NCI-H1417 (cell line): ENCODE measurements around the gene CDC42SE1.

Source experiments
- DNase-seq, 3 experiments: peaks; one replicate each; lab custom pipeline; 2025; lab: John Stamatoyannopoulos, UW

The CDC42SE1 gene

DNA sequence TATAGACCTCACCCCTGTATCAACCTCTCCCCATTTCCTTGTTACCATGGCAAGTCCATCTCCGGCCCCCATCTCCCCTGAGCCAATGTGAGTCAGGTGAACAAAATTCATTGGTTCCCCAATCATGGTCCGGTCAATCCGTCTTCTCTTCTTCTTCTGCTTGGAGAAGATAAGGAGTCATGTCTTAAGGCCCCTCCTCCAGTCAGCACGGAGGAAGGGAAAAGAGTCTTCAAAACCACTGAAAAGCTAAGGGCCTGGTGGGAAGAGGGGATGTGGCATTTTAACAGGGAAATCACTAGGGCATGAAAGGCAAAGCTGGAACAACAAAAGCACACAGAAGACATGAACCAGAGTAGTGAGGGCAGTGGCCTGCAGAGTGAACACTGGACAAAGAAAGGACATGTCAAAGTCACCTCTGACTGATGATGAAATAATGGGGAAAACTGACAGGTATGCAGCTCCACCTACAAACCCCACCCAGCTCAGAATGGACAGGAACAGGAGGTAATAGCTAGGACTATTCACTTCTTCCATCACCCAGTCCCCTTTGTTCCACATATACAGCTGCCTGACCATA is 4.4 kb downstream of the CDC42SE1 start:
- DNase-seq, result no peak

- no peak for DNase-seq
Observed at GRCh38 chr1:151051356-151052009, 7.9 kb downstream of the CDC42SE1 start.

DNA sequence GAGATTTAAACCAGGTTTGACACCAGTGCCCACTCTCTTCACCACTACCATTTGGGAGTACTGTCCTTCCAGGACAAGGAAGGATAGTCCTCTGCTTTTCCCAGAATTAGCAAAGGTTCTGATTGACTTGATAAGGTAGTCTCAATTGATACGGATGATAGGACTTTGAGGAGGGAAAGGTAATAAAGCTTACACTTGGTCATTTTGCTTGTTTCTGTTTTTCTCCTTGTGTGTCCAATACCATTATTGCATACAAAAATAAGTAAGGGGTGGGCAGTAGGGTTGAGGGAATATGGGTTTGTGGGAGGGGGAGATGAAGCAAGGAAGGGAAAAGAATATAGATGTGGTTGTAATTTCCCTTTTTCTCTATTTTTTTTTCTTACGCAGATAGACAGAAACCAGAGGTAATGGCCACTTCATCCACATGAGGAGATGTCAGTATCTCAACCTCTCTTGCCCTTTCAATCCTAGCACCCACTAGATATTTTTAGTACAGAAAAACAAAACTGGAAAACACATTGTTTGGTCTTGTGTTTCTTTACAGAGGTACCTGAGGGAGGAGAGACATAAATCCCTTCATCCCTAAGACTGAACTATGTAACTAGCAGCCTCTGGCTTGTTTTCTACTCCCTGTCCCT is 9.3 kb downstream of the CDC42SE1 start:
- DNase-seq, result no peak

DNA sequence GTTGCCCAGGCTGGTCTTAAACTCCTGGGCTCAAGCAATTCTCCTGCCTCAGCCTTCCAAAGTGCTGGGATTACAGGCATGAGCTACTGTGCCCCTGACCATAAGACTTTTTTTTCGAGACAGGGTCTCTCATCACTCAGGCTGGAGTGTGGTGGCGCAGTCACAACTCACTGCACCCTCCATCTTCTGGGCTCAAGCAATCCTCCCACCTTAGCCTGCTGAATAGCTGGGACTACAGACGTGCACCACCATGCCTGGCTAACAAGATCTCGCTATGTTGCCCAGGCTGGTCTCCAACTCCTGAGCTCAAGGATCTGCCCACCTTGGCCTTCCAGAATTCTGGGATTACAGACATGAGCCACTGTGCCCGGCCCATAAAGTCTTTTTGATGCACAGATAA is 10.0 kb downstream of the CDC42SE1 start:
- no peak for DNase-seq

DNA sequence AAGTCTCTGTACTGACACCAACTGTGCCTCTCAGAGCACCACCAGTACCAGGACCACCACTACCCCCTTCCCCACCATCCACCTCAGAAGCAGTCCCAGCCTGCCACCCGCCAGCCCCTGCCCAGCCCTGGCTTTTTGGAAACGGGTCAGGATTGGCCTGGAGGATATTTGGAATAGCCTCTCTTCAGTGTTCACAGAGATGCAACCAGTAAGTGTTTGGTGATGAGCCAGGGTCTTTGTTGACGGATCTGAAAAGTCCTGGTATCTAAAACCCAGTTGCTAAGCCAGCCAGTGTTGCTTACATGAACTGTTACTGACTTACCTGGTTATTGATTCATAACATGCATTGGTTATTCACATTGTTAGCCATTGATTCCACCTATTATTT is 10.8 kb downstream of the CDC42SE1 start:
- DNase-seq, result no peak

DNA sequence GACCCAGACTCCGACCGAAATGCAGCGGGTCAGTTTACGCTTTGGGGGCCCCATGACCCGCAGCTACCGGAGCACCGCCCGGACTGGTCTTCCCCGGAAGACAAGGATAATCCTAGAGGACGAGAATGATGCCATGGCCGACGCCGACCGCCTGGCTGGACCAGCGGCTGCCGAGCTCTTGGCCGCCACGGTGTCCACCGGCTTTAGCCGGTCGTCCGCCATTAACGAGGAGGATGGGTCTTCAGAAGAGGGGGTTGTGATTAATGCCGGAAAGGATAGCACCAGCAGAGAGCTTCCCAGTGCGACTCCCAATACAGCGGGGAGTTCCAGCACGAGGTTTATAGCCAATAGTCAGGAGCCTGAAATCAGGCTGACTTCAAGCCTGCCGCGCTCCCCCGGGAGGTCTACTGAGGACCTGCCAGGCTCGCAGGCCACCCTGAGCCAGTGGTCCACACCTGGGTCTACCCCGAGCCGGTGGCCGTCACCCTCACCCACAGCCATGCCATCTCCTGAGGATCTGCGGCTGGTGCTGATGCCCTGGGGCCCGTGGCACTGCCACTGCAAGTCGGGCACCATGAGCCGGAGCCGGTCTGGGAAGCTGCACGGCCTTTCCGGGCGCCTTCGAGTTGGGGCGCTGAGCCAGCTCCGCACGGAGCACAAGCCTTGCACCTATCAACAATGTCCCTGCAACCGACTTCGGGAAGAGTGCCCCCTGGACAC is 11.3 kb downstream of the CDC42SE1 start:
- DNase-seq, result peak; percentile 74 to 83 (median 79)

DNA sequence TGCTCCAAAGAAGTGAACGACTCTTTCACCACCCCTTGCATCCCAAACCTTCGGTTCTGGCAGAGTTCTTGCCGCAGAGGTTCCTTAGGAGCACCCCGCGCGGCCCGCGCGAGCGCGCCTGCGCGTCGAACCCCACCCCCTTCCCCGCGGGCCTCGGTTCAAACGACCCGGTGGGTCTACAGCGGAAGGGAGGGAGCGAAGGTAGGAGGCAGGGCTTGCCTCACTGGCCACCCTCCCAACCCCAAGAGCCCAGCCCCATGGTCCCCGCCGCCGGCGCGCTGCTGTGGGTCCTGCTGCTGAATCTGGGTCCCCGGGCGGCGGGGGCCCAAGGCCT is 11.9 kb downstream of the CDC42SE1 start, which contains the start of gene C1orf56:
Gene C1orf56 (plus strand): TSS at position 161 of the 334 bp plus-strand sequence. CDS start 97 bp downstream, at position 258.
- peak; percentile 83 to 87 (median 85) for DNase-seq

DNA sequence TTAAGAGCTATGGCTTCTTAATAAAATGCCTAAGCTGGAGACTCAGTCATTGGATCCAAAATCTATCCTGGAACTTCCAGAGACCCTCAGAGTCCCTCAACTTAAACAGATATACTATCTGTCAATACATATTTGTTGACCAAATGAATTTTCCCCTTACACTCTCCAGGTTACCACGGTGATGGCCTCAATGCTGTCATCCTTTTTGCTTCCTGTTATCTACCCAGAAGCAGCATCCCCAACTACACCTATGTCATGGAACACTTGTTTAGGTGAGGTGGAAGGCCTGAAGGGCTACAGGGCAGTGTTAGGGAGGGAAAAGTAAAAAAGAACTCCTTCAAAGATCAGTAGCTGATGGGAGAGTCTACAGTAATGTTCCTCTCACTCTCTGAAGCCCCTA is 16.3 kb downstream of the CDC42SE1 start:
- no peak for DNase-seq

DNA sequence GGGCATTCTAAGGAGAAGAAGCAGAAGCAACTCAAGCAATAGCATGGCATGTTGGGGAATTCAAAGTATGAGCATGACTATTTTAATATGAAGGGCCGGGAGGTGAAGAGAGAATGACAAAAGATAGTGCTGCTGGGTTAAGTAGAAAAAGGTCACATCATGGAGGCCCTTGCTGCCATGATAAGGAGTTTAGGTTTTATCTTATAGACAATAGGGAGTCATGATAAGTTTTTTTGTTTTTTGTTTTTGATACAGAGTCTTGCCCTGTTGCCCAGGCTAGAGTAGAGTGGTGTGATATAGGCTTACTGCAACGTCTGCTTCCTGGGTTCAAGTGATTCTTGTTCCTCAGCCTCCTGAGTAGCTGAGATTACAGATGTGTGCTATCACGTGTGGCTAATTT is 19.9 kb downstream of the CDC42SE1 start:
- no peak for DNase-seq

DNA sequence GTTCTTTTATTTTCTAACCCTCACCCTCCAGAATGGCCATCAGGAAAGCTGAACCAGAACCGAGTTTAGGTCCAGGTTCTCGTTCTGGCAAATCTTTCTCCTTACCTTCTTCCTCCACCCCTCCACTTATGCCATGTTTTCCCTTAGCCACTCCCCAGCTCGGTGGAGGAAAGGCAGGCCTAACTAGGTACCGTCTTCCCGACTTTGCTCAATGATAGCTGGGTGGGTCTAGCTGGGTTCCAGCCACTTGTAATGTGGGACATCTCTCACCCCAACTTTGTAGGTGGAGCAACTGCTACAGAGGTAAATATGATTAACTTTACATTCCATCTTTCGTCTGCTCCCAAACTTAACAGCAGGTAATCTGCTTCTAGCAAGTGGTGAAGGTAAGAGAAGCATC is 22.4 kb downstream of the CDC42SE1 start:
- no peak for DNase-seq

DNA sequence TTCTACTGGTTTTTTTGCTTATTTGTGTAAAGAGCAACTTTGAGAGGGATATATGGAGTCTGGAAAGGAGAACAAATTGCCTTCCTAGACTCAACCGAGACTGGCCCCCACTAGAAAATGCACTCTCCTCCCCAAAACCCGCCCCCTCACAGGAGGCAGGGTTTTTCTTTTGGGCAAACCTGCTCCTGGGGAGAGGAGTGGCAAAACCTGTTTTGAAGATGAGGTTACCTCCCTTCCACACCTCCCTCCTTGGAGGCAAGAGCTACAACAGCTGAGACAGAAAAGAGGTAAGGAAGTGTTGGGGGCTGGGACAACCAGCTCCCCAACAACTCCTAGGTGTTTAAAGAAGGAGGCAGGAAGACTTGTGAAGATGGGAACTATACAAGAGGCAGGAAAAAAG is 23.1 kb downstream of the CDC42SE1 start, which contains the start of gene BNIPL:
Gene BNIPL (plus strand): TSS at position 231 of the 400 bp plus-strand sequence. CDS start 140 bp downstream, at position 371.
- DNase-seq, result no peak

DNA sequence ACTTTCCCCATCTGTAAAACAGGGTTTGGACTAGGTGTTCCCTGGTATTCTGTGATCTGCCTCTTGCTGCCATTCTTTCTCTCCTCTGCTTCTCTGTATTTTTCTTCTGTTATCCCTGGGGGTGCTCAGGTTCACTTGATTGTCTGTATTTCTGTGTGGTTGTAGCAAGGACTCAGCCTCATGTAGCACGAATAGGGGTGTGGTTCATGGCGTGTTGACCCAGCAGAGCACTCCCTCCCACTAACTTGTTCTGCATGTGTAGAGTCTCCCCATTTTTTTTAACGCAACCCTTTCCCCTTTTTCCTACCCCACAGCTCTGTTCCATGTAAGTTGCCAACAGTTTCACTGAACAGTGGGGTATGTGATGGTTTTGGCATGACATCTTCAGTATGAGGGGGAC is 24.3 kb downstream of the CDC42SE1 start:
- DNase-seq, result no peak

DNA sequence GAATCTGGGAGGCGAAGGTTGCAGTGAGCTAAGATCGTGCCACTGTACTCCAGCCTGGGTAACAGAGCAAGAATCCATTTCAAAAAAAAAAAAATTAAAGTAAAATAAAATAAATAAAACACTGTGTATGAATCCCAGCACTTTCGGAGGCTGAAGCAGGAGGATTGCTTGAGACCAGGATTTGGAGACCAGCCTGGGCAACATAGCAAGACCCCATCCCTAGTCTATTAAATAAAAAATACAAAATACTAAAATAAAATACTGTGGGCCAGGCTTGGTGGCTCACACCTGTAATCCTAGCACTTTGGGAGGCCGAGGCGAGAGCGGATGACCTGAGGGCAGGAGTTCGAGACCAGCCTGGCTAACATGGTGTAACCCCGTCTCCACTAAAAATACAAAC is 27.3 kb downstream of the CDC42SE1 start:
- DNase-seq, result no peak

GRCh38 chr1:151026460-151026859 is 33.0 kb downstream of the CDC42SE1 start:
- DNase-seq, result no peak

GRCh38 chr1:151024540-151025146 is 34.8 kb downstream of the CDC42SE1 start:
- DNase-seq, result peak; percentile 38 to 81 (median 73)

DNA sequence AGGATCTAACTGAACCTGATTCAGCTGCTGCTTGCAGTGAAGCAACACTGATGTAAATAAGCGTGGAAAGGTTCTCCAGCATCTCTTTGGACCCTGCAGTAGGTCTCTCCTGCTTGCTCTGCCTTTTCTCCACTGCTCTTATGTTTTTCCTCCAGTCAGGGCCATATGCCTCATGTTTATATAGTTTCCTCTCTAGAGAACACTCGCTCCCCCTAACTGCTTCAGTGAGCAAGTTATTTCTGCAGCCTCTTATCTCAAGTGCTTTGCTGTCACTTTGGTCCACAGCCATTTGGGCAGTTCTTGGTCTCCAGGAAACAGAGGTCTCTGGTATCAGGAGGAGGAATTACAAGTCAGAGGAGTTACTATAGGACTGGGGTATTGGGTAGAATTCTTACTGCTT is 45.9 kb downstream of the CDC42SE1 start:
- DNase-seq, result peak in 2 of 3 experiments; percentile 36 to 92

- no peak for DNase-seq
Observed at GRCh38 chr1:151012684-151013471, 46.5 kb downstream of the CDC42SE1 start.

DNA sequence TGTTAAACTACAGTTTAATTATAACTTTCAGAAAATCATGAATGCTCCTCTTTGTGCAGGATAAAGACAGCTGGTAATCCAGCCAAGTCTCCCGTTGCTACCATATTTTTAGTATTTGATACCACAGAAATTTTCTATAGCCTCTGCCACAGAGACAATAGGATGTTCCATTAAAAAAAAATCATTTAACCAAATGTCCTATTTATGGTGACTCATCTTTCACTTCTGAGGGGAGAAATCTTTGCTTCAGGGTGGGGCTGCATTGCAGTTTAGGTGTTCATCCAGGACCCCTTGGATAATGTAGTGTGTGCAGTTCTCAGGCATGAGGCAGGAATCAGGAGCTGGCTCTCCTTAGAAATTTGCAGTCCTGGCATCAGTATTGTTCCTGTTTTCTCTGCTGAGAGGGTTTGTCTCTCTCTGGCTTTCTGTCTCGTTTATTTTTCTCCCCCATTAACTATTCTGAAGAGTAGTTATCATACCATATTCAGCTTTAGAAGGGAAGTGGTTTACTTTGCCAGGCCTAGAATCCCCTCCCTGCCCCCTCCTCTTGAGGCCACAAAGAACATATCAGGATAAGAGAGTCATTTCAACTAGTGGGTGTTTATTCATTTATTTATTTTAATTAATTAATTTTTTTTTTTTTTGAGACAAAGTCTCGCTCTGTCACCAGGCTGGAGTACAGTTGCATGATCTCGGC is 48.1 kb downstream of the CDC42SE1 start:
- DNase-seq, result no peak

- no peak for DNase-seq
Observed at GRCh38 chr1:151010346-151010726, 49.1 kb downstream of the CDC42SE1 start.

DNA sequence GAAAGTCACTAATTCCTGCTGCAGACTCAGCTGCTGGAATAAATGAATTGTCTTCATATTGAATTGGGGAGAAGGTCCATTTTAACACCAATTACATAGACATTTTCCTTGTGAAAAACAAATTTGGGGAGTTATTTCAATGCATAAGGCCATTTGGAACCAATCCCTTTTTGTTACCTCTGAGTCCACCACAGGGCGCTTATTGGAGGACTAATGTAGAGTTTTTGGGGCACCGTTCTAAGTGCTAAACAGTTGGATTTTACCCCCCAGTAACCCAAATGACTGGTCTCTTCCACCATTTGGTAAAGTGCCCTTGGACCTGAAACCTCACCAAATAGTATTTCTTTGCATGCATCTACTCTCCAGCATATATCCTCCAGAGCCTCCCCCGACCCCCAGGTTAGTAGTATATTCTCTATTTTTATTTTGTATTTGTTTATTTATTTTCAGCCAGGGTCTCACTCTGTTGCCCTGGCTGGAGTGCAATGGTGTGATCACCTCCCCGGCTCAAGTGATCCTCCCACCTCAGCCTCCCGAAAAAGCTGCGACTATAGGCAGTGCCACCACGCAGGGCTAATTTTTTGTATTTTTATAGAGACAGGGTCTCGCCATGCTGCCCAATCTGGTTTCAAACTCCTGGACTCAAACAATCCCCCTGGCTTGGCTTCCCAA is 49.6 kb downstream of the CDC42SE1 start:
- DNase-seq, result no peak
